ENCODE data around the gene OSBPL9.

Gene OSBPL9

GRCh38 chr1:51708911-51709760, 92.2 kb downstream of the OSBPL9 start:
- DNase-seq = no peak
- in situ Hi-C loops (cut with HindIII; ENCODE audit: low pct_ligation_motif_present, low sequenced_read_pairs) = no loop called here
- H3K36me3 ChIP-seq (replicated peaks) = no peaks in the 10 kb centered on the region
- no peak for TF ChIP-seq CTCF (IDR thresholded peaks at IDR 0.05; ENCODE audit: low read depth, low read length, missing control alignments)
- H3K27ac ChIP-seq = no peak overlapping the region
- no peak overlapping the region for H3K4me3 ChIP-seq (ENCODE audit: low read depth, low read length)
- no peaks in the 10 kb centered on the region for H3K27me3 ChIP-seq (replicated peaks)

GRCh38 chr1:51709951-51710350, 93.1 kb downstream of the OSBPL9 start:
- H3K36me3 ChIP-seq (replicated peaks) = no peaks in the 10 kb centered on the region
- no peaks in the 10 kb centered on the region for H3K27me3 ChIP-seq (replicated peaks)
- in situ Hi-C loops (cut with HindIII; ENCODE audit: low pct_ligation_motif_present, low sequenced_read_pairs) = no loop called here
- no peak overlapping the region for H3K4me3 ChIP-seq (ENCODE audit: low read depth, low read length)
- no peak overlapping the region for H3K27ac ChIP-seq
- DNase-seq = no peak
- no peak for TF ChIP-seq CTCF (IDR thresholded peaks at IDR 0.05; ENCODE audit: low read depth, low read length, missing control alignments)

GRCh38 chr1:51712590-51712989, 95.7 kb downstream of the OSBPL9 start:
- Histone ChIP-seq H3K27me3 (replicated peaks) (no peaks in the 10 kb centered on the region), H3K27ac (no peak overlapping the region), H3K4me3 (ENCODE audit: low read depth, low read length) (no peak overlapping the region), H3K36me3 (replicated peaks) (no peaks in the 10 kb centered on the region)
- DNase-seq = no peak
- in situ Hi-C loops (cut with HindIII; ENCODE audit: low pct_ligation_motif_present, low sequenced_read_pairs) = no loop called here
- TF ChIP-seq CTCF (IDR thresholded peaks at IDR 0.05; ENCODE audit: low read depth, low read length, missing control alignments) = no peak

GRCh38 chr1:51714374-51715019, 97.6 kb downstream of the OSBPL9 start:
- no peak overlapping the region for H3K27ac ChIP-seq
- DNase-seq = no peak
- TF ChIP-seq CTCF (IDR thresholded peaks at IDR 0.05; ENCODE audit: low read depth, low read length, missing control alignments) = no peak
- no peaks in the 10 kb centered on the region for H3K36me3 ChIP-seq (replicated peaks)
- no peaks in the 10 kb centered on the region for H3K27me3 ChIP-seq (replicated peaks)
- H3K4me3 ChIP-seq (ENCODE audit: low read depth, low read length) = no peak overlapping the region
- in situ Hi-C loops (cut with HindIII; ENCODE audit: low pct_ligation_motif_present, low sequenced_read_pairs) = no loop called here

- no peak for TF ChIP-seq CTCF (IDR thresholded peaks at IDR 0.05; ENCODE audit: low read depth, low read length, missing control alignments)
- no peaks in the 10 kb centered on the region for H3K27me3 ChIP-seq (replicated peaks)
- H3K36me3 ChIP-seq (replicated peaks) = no peaks in the 10 kb centered on the region
- H3K4me3 ChIP-seq (ENCODE audit: low read depth, low read length) = no peak overlapping the region
- no peak for DNase-seq
- in situ Hi-C loops (cut with HindIII; ENCODE audit: low pct_ligation_motif_present, low sequenced_read_pairs) = no loop called here
- H3K27ac ChIP-seq = no peak overlapping the region
Measured at GRCh38 chr1:51715369-51715768, 98.5 kb downstream of the OSBPL9 start.
